Measurements from ENCODE around the gene NT5C2. TPM values are rescaled to one million over a fixed set of nuclear protein-coding genes. Genes with fewer than 3 reads are reported as not detected.
A peak's percentile ranks its signal among the peaks of the same experiment; 100 is the strongest.

NT5C2 gene
- polyA plus RNA-seq, 1 donor (not counting 4 experiments of a cell fraction or from before 2014, with no cell fraction given): 88.6 TPM

GRCh38 chr10:103231047-103231551 is 38.0 kb upstream of the NT5C2 start:
- TF ChIP-seq CTCF (optimal IDR thresholded peaks at IDR 0.05 in 1 of 3, IDR thresholded peaks at IDR 0.05 in 1 of 3, conservative IDR thresholded peaks at IDR 0.05 in 1 of 3; ENCODE audit: extremely low read depth in 1 of 3, insufficient read depth in 2 of 3, low read length in 3 of 3) (no peak), EZH2 (IDR thresholded peaks at IDR 0.05; ENCODE audit: low read length) (no peak)
- FAIRE-seq (peak; percentile 82), DNase-seq (ENCODE audit: low read depth, low spot score) (no peak)
- dilution Hi-C loops (cut with MboI; ENCODE audit: extremely low pct_ligation_motif_present, low sequenced_read_pairs): no loop called here
- peak overlapping the region; percentile 76 for H3K27ac ChIP-seq (ENCODE audit: control insufficient read depth, insufficient read depth, low read length)
- H3K4me3 ChIP-seq (ENCODE audit: control insufficient read depth in 2 of 3, extremely low read depth in 1 of 3, insufficient read depth in 2 of 3, low read depth in 1 of 3, low read length in 3 of 3): no peak overlapping the region
- peak overlapping the region; percentile 64 for H3K4me2 ChIP-seq (ENCODE audit: control insufficient read depth, extremely low read depth, insufficient read depth, low read depth, low read length)
- H3K9ac ChIP-seq (ENCODE audit: control insufficient read depth, extremely low read depth, insufficient read depth, low read length): no peak overlapping the region
- no peaks in the 10 kb centered on the region for H3K9me1 ChIP-seq (ENCODE audit: control insufficient read depth, extremely low read depth, insufficient read depth, low read length)
- no peaks in the 10 kb centered on the region for H3K36me3 ChIP-seq (ENCODE audit: control insufficient read depth in 2 of 2, extremely low read depth in 1 of 2, insufficient read depth in 2 of 2, low read length in 2 of 2)
- H3K27me3 ChIP-seq (ENCODE audit: control insufficient read depth, extremely low read depth, insufficient read depth, low read length): no peaks in the 10 kb centered on the region
- H3K79me2 ChIP-seq (ENCODE audit: control insufficient read depth, insufficient read depth, low read length): no peaks in the 10 kb centered on the region
- peak overlapping the region; percentile 41 for H2AFZ ChIP-seq (ENCODE audit: control insufficient read depth, low read length)
- no peaks in the 10 kb centered on the region for H3K9me3 ChIP-seq (ENCODE audit: control insufficient read depth, low read depth, low read length)
- H3K4me1 ChIP-seq (ENCODE audit: control insufficient read depth, extremely low read depth, insufficient read depth, low read length): peaks cover 35% of the 10 kb centered on the region
- H4K20me1 ChIP-seq (ENCODE audit: control insufficient read depth, extremely low read depth, insufficient read depth, low read length): no peaks in the 10 kb centered on the region

GRCh38 chr10:103227416-103227815 is 34.3 kb upstream of the NT5C2 start:
- Histone ChIP-seq H3K9ac (ENCODE audit: control insufficient read depth, extremely low read depth, insufficient read depth, low read length) (no peak overlapping the region), H4K20me1 (ENCODE audit: control insufficient read depth, extremely low read depth, insufficient read depth, low read length) (no peaks in the 10 kb centered on the region), H3K27me3 (ENCODE audit: control insufficient read depth, extremely low read depth, insufficient read depth, low read length) (no peaks in the 10 kb centered on the region), H3K9me1 (ENCODE audit: control insufficient read depth, extremely low read depth, insufficient read depth, low read length) (no peaks in the 10 kb centered on the region), H3K36me3 (ENCODE audit: control insufficient read depth in 2 of 2, extremely low read depth in 1 of 2, insufficient read depth in 2 of 2, low read length in 2 of 2) (no peaks in the 10 kb centered on the region), H3K79me2 (ENCODE audit: control insufficient read depth, insufficient read depth, low read length) (no peaks in the 10 kb centered on the region), H3K9me3 (ENCODE audit: control insufficient read depth, low read depth, low read length) (peaks cover 6% of the 10 kb centered on the region), H2AFZ (ENCODE audit: control insufficient read depth, low read length) (no peak overlapping the region), H3K4me2 (ENCODE audit: control insufficient read depth, extremely low read depth, insufficient read depth, low read depth, low read length) (no peak overlapping the region), H3K27ac (ENCODE audit: control insufficient read depth, insufficient read depth, low read length) (no peak overlapping the region), H3K4me3 (ENCODE audit: control insufficient read depth in 2 of 3, extremely low read depth in 1 of 3, insufficient read depth in 2 of 3, low read depth in 1 of 3, low read length in 3 of 3) (no peak overlapping the region), H3K4me1 (ENCODE audit: control insufficient read depth, extremely low read depth, insufficient read depth, low read length) (peaks cover 30% of the 10 kb centered on the region)
- dilution Hi-C loops (cut with MboI; ENCODE audit: extremely low pct_ligation_motif_present, low sequenced_read_pairs): no loop called here
- DNase-seq (ENCODE audit: low read depth, low spot score) (no peak), FAIRE-seq (no peak)
- TF ChIP-seq EZH2 (IDR thresholded peaks at IDR 0.05; ENCODE audit: low read length): no peak
- no peak for TF ChIP-seq CTCF (optimal IDR thresholded peaks at IDR 0.05 in 1 of 3, IDR thresholded peaks at IDR 0.05 in 1 of 3, conservative IDR thresholded peaks at IDR 0.05 in 1 of 3; ENCODE audit: extremely low read depth in 1 of 3, insufficient read depth in 2 of 3, low read length in 3 of 3)

All from keratinocyte (primary cell).